ENCODE data around the gene P2RY14. TPM values are rescaled to one million over a fixed set of nuclear protein-coding genes. Genes with fewer than 3 reads are reported as not detected.
A peak's percentile ranks its signal among the peaks of the same experiment; 100 is the strongest.

The P2RY14 gene
- total and polyA plus RNA-seq, 10 of the 15 experiments (the other 5 are each of a cell fraction or from before 2014, with no cell fraction given): 0.06 to 0.37 (median 0.28) TPM; not detected in 7

- Histone ChIP-seq H2AFZ (ENCODE audit: control insufficient read depth, low read depth, low read length) (no peak overlapping the region), H3K79me2 (ENCODE audit: control insufficient read depth, insufficient read depth, low read length) (no peaks in the 10 kb centered on the region), H3K9me3 (replicated peaks; ENCODE audit: control insufficient read depth, insufficient read depth, low read length) (no peaks in the 10 kb centered on the region), H3K27ac (ENCODE audit: control insufficient read depth, insufficient read depth) (no peak overlapping the region), H4K20me1 (ENCODE audit: control insufficient read depth, insufficient read depth) (no peaks in the 10 kb centered on the region), H3K36me3 (ENCODE audit: control insufficient read depth in 2 of 2, insufficient read depth in 2 of 2, low read length in 1 of 2) (no peaks in the 10 kb centered on the region), H3K27me3 (replicated peaks in 1 of 2; ENCODE audit: control insufficient read depth in 2 of 2, insufficient read depth in 2 of 2, low read length in 1 of 2) (peaks cover 0 to 3% of the 10 kb centered on the region in 2 experiments; a peak in 1 of 4 replicates), H3K4me3 (no peak overlapping the region), H3K9ac (ENCODE audit: control insufficient read depth, insufficient read depth, low read length) (no peak overlapping the region), H3K4me2 (ENCODE audit: control insufficient read depth, insufficient read depth) (no peak overlapping the region), H3K4me1 (ENCODE audit: control insufficient read depth, insufficient read depth, low read length) (no peaks in the 10 kb centered on the region)
- ATAC-seq (peak; percentile 73), DNase-seq (ENCODE audit: low read depth, low spot score) (no peak), FAIRE-seq (no peak)
- BruUV-seq (replicated peaks): no TSS peak
- in situ Hi-C loops (cut with MboI): no loop called here
- ChIA-PET POLR2A (no interaction called here), SMC1A (ENCODE audit: uncharacterized antibody, unreplicated experiment) (interaction anchor here (0.6 to 1.7 kb wide), 7 partner anchors 22 to 100 kb away, joined by 3 to 8 read pairs (median 3); no protein-coding TSS in a partner anchor), CTCF (interaction anchor here (0.6 to 3.2 kb wide), 18 partner anchors 9 to 850 kb away, joined by 3 to 20 read pairs (median 4); no protein-coding TSS in a partner anchor), RAD21 (ENCODE audit: unreplicated experiment) (interaction anchor here (0.6 to 1.1 kb wide), 3 partner anchors 12 to 94 kb away, joined by 3 to 4 read pairs (median 3); no protein-coding TSS in a partner anchor)
- WGBS (ENCODE audit: insufficient coverage, insufficient replicate concordance, low lambda C conversion rate, missing lambda C conversion rate): 2% methylated on average over 3 of the region's 3 CpGs
- intact Hi-C loops (cut with micrococcal nuclease; ENCODE audit: unreplicated experiment): loop anchor here (1.0 kb wide), 1 partner anchor 100 kb away; no protein-coding TSS in a partner anchor
- TF ChIP-seq NBN (IDR thresholded peaks at IDR 0.05) (no peak), NFIC (IDR thresholded peaks at IDR 0.05; ENCODE audit: low read depth, low read length) (no peak), ZNF384 (IDR thresholded peaks at IDR 0.05; ENCODE audit: borderline replicate concordance, low read depth, low read length) (peak; percentile 93), EGR1 (IDR thresholded peaks at IDR 0.05; ENCODE audit: borderline replicate concordance in 1 of 2, low read depth in 2 of 2, low read length in 2 of 2) (no peak), SMC3 (IDR thresholded peaks at IDR 0.05; ENCODE audit: borderline replicate concordance, low read length) (peak; percentile 29; the same call in 1 of the 2 replicates), RAD21 (IDR thresholded peaks at IDR 0.05; ENCODE audit: insufficient read depth, low read depth, low read length) (0 out of 2 replicates have a peak, but pooled peaks have one; percentile 4), ASH2L (IDR thresholded peaks at IDR 0.05; ENCODE audit: borderline replicate concordance, low read depth) (no peak), ZZZ3 (IDR thresholded peaks at IDR 0.05; ENCODE audit: control insufficient read depth, insufficient read length, low read depth) (no peak), EED (IDR thresholded peaks at IDR 0.05; ENCODE audit: low read depth) (no peak), ZNF217 (IDR thresholded peaks at IDR 0.05) (no peak), NR2C1 (IDR thresholded peaks at IDR 0.05) (no peak), SRF (IDR thresholded peaks at IDR 0.05; ENCODE audit: low read depth in 2 of 2, low read length in 2 of 2) (no peak), CHD2 (IDR thresholded peaks at IDR 0.05; ENCODE audit: borderline replicate concordance, low read depth, low read length) (no peak), ZNF24 (IDR thresholded peaks at IDR 0.05) (no peak), RELA (IDR thresholded peaks at IDR 0.05; ENCODE audit: borderline replicate concordance, partially characterized antibody) (no peak)
- TF ChIP-seq, protein P1, sequence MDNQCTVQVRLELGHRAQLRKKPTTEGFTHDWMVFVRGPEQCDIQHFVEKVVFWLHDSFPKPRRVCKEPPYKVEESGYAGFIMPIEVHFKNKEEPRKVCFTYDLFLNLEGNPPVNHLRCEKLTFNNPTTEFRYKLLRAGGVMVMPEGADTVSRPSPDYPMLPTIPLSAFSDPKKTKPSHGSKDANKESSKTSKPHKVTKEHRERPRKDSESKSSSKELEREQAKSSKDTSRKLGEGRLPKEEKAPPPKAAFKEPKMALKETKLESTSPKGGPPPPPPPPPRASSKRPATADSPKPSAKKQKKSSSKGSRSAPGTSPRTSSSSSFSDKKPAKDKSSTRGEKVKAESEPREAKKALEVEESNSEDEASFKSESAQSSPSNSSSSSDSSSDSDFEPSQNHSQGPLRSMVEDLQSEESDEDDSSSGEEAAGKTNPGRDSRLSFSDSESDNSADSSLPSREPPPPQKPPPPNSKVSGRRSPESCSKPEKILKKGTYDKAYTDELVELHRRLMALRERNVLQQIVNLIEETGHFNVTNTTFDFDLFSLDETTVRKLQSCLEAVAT (IDR thresholded peaks at IDR 0.05): no peak
- TF ChIP-seq, protein P2, sequence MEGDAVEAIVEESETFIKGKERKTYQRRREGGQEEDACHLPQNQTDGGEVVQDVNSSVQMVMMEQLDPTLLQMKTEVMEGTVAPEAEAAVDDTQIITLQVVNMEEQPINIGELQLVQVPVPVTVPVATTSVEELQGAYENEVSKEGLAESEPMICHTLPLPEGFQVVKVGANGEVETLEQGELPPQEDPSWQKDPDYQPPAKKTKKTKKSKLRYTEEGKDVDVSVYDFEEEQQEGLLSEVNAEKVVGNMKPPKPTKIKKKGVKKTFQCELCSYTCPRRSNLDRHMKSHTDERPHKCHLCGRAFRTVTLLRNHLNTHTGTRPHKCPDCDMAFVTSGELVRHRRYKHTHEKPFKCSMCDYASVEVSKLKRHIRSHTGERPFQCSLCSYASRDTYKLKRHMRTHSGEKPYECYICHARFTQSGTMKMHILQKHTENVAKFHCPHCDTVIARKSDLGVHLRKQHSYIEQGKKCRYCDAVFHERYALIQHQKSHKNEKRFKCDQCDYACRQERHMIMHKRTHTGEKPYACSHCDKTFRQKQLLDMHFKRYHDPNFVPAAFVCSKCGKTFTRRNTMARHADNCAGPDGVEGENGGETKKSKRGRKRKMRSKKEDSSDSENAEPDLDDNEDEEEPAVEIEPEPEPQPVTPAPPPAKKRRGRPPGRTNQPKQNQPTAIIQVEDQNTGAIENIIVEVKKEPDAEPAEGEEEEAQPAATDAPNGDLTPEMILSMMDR (IDR thresholded peaks at IDR 0.05 in 2 of 3, conservative IDR thresholded peaks at IDR 0.05 in 1 of 3; ENCODE audit: control insufficient read depth in 2 of 3, extremely low read depth in 1 of 3, insufficient read depth in 1 of 3, low read depth in 3 of 3, low read length in 3 of 3): peak in 2 of 3 experiments; percentile 40 to 47; a peak in 4 of 6 replicates
- TF ChIP-seq, protein P3, sequence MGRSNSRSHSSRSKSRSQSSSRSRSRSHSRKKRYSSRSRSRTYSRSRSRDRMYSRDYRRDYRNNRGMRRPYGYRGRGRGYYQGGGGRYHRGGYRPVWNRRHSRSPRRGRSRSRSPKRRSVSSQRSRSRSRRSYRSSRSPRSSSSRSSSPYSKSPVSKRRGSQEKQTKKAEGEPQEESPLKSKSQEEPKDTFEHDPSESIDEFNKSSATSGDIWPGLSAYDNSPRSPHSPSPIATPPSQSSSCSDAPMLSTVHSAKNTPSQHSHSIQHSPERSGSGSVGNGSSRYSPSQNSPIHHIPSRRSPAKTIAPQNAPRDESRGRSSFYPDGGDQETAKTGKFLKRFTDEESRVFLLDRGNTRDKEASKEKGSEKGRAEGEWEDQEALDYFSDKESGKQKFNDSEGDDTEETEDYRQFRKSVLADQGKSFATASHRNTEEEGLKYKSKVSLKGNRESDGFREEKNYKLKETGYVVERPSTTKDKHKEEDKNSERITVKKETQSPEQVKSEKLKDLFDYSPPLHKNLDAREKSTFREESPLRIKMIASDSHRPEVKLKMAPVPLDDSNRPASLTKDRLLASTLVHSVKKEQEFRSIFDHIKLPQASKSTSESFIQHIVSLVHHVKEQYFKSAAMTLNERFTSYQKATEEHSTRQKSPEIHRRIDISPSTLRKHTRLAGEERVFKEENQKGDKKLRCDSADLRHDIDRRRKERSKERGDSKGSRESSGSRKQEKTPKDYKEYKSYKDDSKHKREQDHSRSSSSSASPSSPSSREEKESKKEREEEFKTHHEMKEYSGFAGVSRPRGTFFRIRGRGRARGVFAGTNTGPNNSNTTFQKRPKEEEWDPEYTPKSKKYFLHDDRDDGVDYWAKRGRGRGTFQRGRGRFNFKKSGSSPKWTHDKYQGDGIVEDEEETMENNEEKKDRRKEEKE (IDR thresholded peaks at IDR 0.05): no peak
Measured at GRCh38 chr3:151327571-151328198, 49.3 kb upstream of the P2RY14 start.

Data from GM12878 (cell line).